Skin epidermis (tissue), 12 donors: ENCODE data around the gene QSOX2.

Experiments
- H3K27ac ChIP-seq, 21 experiments: fragments of 200-600 bp; sonication (generic) in 11 of 21; one replicate each; pipeline ENCODE4 v1.5.0; 2020; ENCODE audit warnings: mild to moderate bottlenecking in 3 of 21, inconsistent platforms in 2 of 21, moderate library complexity in 2 of 21
- H3K4me3 ChIP-seq, 7 experiments: fragments of 200-600 bp; sonication (generic) in 2 of 7; one replicate each; pipeline ENCODE4 v1.5.0; 2020; ENCODE audit warnings: inconsistent platforms in 2 of 7, mild to moderate bottlenecking in 2 of 7, moderate library complexity in 1 of 7

Gene QSOX2

GRCh38 chr9:136210276-136210675, 35.3 kb downstream of the QSOX2 start:
- Histone ChIP-seq H3K4me3 (no peak overlapping the region), H3K27ac (no peak overlapping the region)

- Histone ChIP-seq H3K27ac (no peak overlapping the region), H3K4me3 (no peak overlapping the region)
Observed at GRCh38 chr9:136209786-136210185, 35.8 kb downstream of the QSOX2 start.

GRCh38 chr9:136209232-136209631, 36.4 kb downstream of the QSOX2 start:
- H3K27ac ChIP-seq: no peak overlapping the region
- no peak overlapping the region for H3K4me3 ChIP-seq

- no peak overlapping the region for H3K27ac ChIP-seq
- no peak overlapping the region for H3K4me3 ChIP-seq
Observed at GRCh38 chr9:136208675-136209074, 36.9 kb downstream of the QSOX2 start.

- no peak overlapping the region for H3K4me3 ChIP-seq
- H3K27ac ChIP-seq: no peak overlapping the region
Observed at GRCh38 chr9:136207616-136208015, 38.0 kb downstream of the QSOX2 start.

- Histone ChIP-seq H3K4me3 (no peak overlapping the region), H3K27ac (no peak overlapping the region)
Observed at GRCh38 chr9:136206602-136207275, 38.9 kb downstream of the QSOX2 start.

- no peak overlapping the region for H3K4me3 ChIP-seq
- no peak overlapping the region for H3K27ac ChIP-seq
Observed at GRCh38 chr9:136205707-136205992, 40.0 kb downstream of the QSOX2 start.

GRCh38 chr9:136204838-136205706, 40.5 kb downstream of the QSOX2 start, which contains the start of gene LHX3:
LHX3 (minus strand) TSS chr9:136205128; CDS start chr9:136205012, 116 bp downstream.
- Histone ChIP-seq H3K27ac (no peak within 1 kb of the TSS), H3K4me3 (no peak within 1 kb of the TSS)

GRCh38 chr9:136204145-136204805, 41.3 kb downstream of the QSOX2 start:
- no peak overlapping the region for H3K4me3 ChIP-seq

GRCh38 chr9:136203408-136204144, 42.0 kb downstream of the QSOX2 start:
- Histone ChIP-seq H3K27ac (no peak overlapping the region), H3K4me3 (no peak overlapping the region)

More at GRCh38 chr9:136204145-136204805, 41.3 kb downstream of the QSOX2 start:
- no peak overlapping the region for H3K27ac ChIP-seq

- H3K4me3 ChIP-seq: no peak overlapping the region
- no peak overlapping the region for H3K27ac ChIP-seq
Observed at GRCh38 chr9:136202454-136203407, 42.9 kb downstream of the QSOX2 start.

GRCh38 chr9:136201609-136202453, 43.8 kb downstream of the QSOX2 start:
- Histone ChIP-seq H3K27ac (no peak overlapping the region), H3K4me3 (no peak overlapping the region)

GRCh38 chr9:136201174-136201573, 44.4 kb downstream of the QSOX2 start:
- Histone ChIP-seq H3K27ac (no peak overlapping the region), H3K4me3 (no peak overlapping the region)

- Histone ChIP-seq H3K4me3 (no peak overlapping the region), H3K27ac (no peak overlapping the region)
Observed at GRCh38 chr9:136200424-136200823, 45.2 kb downstream of the QSOX2 start.

- Histone ChIP-seq H3K4me3 (no peak overlapping the region), H3K27ac (no peak overlapping the region)
Observed at GRCh38 chr9:136199391-136200288, 46.0 kb downstream of the QSOX2 start.

- no peak overlapping the region for H3K4me3 ChIP-seq
- no peak overlapping the region for H3K27ac ChIP-seq
Observed at GRCh38 chr9:136198605-136199083, 47.0 kb downstream of the QSOX2 start.
